Esophagus squamous epithelium (tissue), 4 donors: ENCODE data around the gene MRS2.

ENCODE experiments used
- CTCF ChIP-seq, 6 experiments: fragments of 450-650 bp in 4 of 6; fragments of 200-600 bp in 2 of 6; sonication (generic) in 2 of 6; IDR thresholded peaks; one replicate each; pipeline ENCODE4 v1.5.1; 2016 to 2019; ENCODE audit warnings: antibody characterized with exemption in 6 of 6, mild to moderate bottlenecking in 4 of 6, moderate library complexity in 4 of 6
- POLR2A ChIP-seq, 4 donors: fragments of 450-650 bp; IDR thresholded peaks; one replicate each; pipeline ENCODE4 v1.6.1; 2017; ENCODE audit warnings: antibody characterized with exemption in 4 of 4, mild to moderate bottlenecking in 4 of 4, moderate library complexity in 3 of 4

GRCh38 chr6:24401458-24401857 is 1.3 kb upstream of the MRS2 start:
- TF ChIP-seq CTCF (IDR thresholded peaks at IDR 0.05): no peak
- TF ChIP-seq POLR2A (IDR thresholded peaks at IDR 0.05): no peak
